Gastrocnemius medialis (tissue), 4 donors: ENCODE results near the gene ACO1. TPM values are rescaled to one million over a fixed set of nuclear protein-coding genes. Genes with fewer than 3 reads are reported as not detected.

Experiments
- ATAC-seq, 2 donors: fragments of 150-250 bp; one replicate each; pipeline ENCODE4 v1.9.1; 2016
- DNase-seq, 2 donors: peaks; one replicate each; pipeline ENCODE4 v3.0.0-alpha.2; 2019
- H3K27ac ChIP-seq, 4 donors: fragments of 200-600 bp; sonication (generic); 1 replicate in 1 of 4; 2 replicates in 3 of 4; pipeline ENCODE4 v1.5.1; 2016 to 2018; ENCODE audit warnings: mild to moderate bottlenecking in 2 of 4, moderate library complexity in 1 of 4
- H3K27me3 ChIP-seq, 3 donors: fragments of 200-600 bp; sonication (generic) in 2 of 3; 1 replicate in 1 of 3; 2 replicates in 2 of 3; pipeline versions ENCODE4 v1.5.1 to v1.6.0; 2016 to 2019; ENCODE audit warnings: mild to moderate bottlenecking in 1 of 3, moderate library complexity in 1 of 3
- H3K36me3 ChIP-seq, 2 donors: fragments of 200-600 bp; sonication (generic) in 1 of 2; one replicate each; pipeline ENCODE4 v1.5.1; 2017 to 2018
- H3K4me1 ChIP-seq, 2 donors: fragments of 200-600 bp; sonication (generic) in 1 of 2; one replicate each; pipeline ENCODE4 v1.5.1; 2016 to 2017; ENCODE audit warnings: mild to moderate bottlenecking in 2 of 2
- H3K4me3 ChIP-seq, 4 donors: fragments of 200-600 bp; sonication (generic) in 3 of 4; 1 replicate in 1 of 4; 2 replicates in 3 of 4; pipeline ENCODE4 v1.5.1; 2016 to 2019; ENCODE audit warnings: mild to moderate bottlenecking in 2 of 4
- H3K9me3 ChIP-seq, 3 donors: fragments of 200-600 bp; sonication (generic) in 2 of 3; 1 replicate in 1 of 3; 2 replicates in 2 of 3; pipeline ENCODE4 v1.5.1; 2016 to 2019
- CTCF ChIP-seq, 5 experiments: fragments of 450-650 bp in 3 of 5; fragments of 200-600 bp in 2 of 5; sonication (generic) in 2 of 5; IDR thresholded peaks in 4 of 5; conservative IDR thresholded peaks in 1 of 5; 1 replicate in 4 of 5; 2 replicates in 1 of 5; pipeline ENCODE4 v1.5.1; 2016 to 2019; ENCODE audit warnings: antibody characterized with exemption in 5 of 5, mild to moderate bottlenecking in 3 of 5, moderate library complexity in 3 of 5
- POLR2A ChIP-seq, 2 donors: fragments of 450-650 bp; IDR thresholded peaks; one replicate each; pipeline ENCODE4 v1.6.1; 2017; ENCODE audit warnings: antibody characterized with exemption in 2 of 2, mild to moderate bottlenecking in 2 of 2, moderate library complexity in 2 of 2
- in situ Hi-C, 4 donors: fragments of 200-750 bp; cut with MboI; loops; one replicate each; pipeline versions ENCODE4 v1.15.0 to v1.8.0; 2017; ENCODE audit warnings: low sequenced_read_pairs in 4 of 4
- intact Hi-C: fragments of 100-400 bp; cut with DNase I; formaldehyde crosslinking; loops from one replicate; pipeline ENCODE4 v1.15.1; 2023; ENCODE audit warnings: low total_unique reads
- total RNA-seq, 4 donors: library from RNA; depleted of rRNA; stranded (reverse); fragments of >200 nt; gene quantifications; one replicate each; pipeline versions ENCODE4 v1.1.0 to v1.2.3, GENCODE V29; 2016

ACO1 gene
- total RNA-seq, 4 donors from 2014 or later = 28.3 to 35.0 (median 30.3) TPM

- in situ Hi-C loops = loop anchor here in 2 of 4 donors (10.0 to 25.0 kb wide), 2 partner anchors 596 to 784 kb away; partner anchors contain the start of gene B4GALT1 (in 1 of the 2)
- peak; percentile 42 to 75 (median 63) for TF ChIP-seq CTCF (IDR thresholded peaks at IDR 0.05 in 4 of 5, conservative IDR thresholded peaks at IDR 0.05 in 1 of 5)
- no peak for TF ChIP-seq POLR2A (IDR thresholded peaks at IDR 0.05)
- Histone ChIP-seq H3K4me1 (peaks cover under 1 to 3% of the 10 kb centered on the region in 2 donors), H3K9me3 (no peaks in the 10 kb centered on the region), H3K36me3 (no peaks in the 10 kb centered on the region), H3K27ac (no peak overlapping the region), H3K4me3 (no peak overlapping the region), H3K27me3 (no peaks in the 10 kb centered on the region)
- ATAC-seq (peak; percentile 65 to 83), DNase-seq (no peak)
- intact Hi-C loops = loop anchor here (2.0 kb wide), 2 partner anchors 148 to 194 kb away; partner anchors contain the start of genes NDUFB6 and RIGI
These were observed 5.9 kb upstream of the ACO1 start for GRCh38 chr9:32378496-32378895.

- H3K27me3 ChIP-seq = no peaks in the 10 kb centered on the region
- in situ Hi-C loops (loop anchor here in 2 of 4 donors (10.0 to 25.0 kb wide), 2 partner anchors 596 to 783 kb away; partner anchors contain the start of gene B4GALT1 (in 1 of the 2)), intact Hi-C loops (loop anchor here (1.0 to 2.0 kb wide), 4 partner anchors 53 to 200 kb away; partner anchors contain the start of genes NDUFB6 and RIGI)
- ATAC-seq (peak; percentile 84), DNase-seq (no peak)
- TF ChIP-seq CTCF (IDR thresholded peaks at IDR 0.05 in 4 of 5, conservative IDR thresholded peaks at IDR 0.05 in 1 of 5) (peak; percentile 52 to 82 (median 72)), POLR2A (IDR thresholded peaks at IDR 0.05) (no peak)
- H3K4me1 ChIP-seq = peaks cover 3 to 5% of the 10 kb centered on the region in 2 donors
- no peaks in the 10 kb centered on the region for H3K36me3 ChIP-seq
- H3K4me3 ChIP-seq = no peak overlapping the region
- no peak overlapping the region for H3K27ac ChIP-seq
- no peaks in the 10 kb centered on the region for H3K9me3 ChIP-seq
These were observed 5.3 kb upstream of the ACO1 start for GRCh38 chr9:32378993-32379729.

GRCh38 chr9:32380944-32381343, 3.5 kb upstream of the ACO1 start:
- Histone ChIP-seq H3K36me3 (no peaks in the 10 kb centered on the region), H3K27ac (no peak overlapping the region), H3K4me1 (peaks cover 12 to 17% of the 10 kb centered on the region in 2 donors), H3K27me3 (no peaks in the 10 kb centered on the region), H3K9me3 (no peaks in the 10 kb centered on the region), H3K4me3 (no peak overlapping the region)
- intact Hi-C loops (loop anchor here (5.0 kb wide), 1 partner anchor 586 kb away; no protein-coding TSS in a partner anchor), in situ Hi-C loops (loop anchor here in 3 of 4 donors (5.0 to 25.0 kb wide), 5 partner anchors 51 to 781 kb away; partner anchors contain the start of gene B4GALT1 (in 1 of the 3))
- DNase-seq (no peak), ATAC-seq (no peak)
- TF ChIP-seq CTCF (IDR thresholded peaks at IDR 0.05 in 4 of 5, conservative IDR thresholded peaks at IDR 0.05 in 1 of 5) = no peak

- H3K27me3 ChIP-seq = no peaks in the 10 kb centered on the region
- H3K36me3 ChIP-seq = no peaks in the 10 kb centered on the region
- in situ Hi-C loops (loop anchor here in 3 of 4 donors (5.0 to 25.0 kb wide), 5 partner anchors 50 to 780 kb away; partner anchors contain the start of gene B4GALT1 (in 1 of the 3)), intact Hi-C loops (loop anchor here (5.0 kb wide), 1 partner anchor 585 kb away; no protein-coding TSS in a partner anchor)
- no peak overlapping the region for H3K27ac ChIP-seq
- no peaks in the 10 kb centered on the region for H3K9me3 ChIP-seq
- peaks cover 20 to 22% of the 10 kb centered on the region in 2 donors for H3K4me1 ChIP-seq
- ATAC-seq (no peak), DNase-seq (no peak)
- H3K4me3 ChIP-seq = no peak overlapping the region
- TF ChIP-seq CTCF (IDR thresholded peaks at IDR 0.05 in 4 of 5, conservative IDR thresholded peaks at IDR 0.05 in 1 of 5) = no peak
- TF ChIP-seq POLR2A (IDR thresholded peaks at IDR 0.05) = no peak
These were observed 1.7 kb upstream of the ACO1 start for GRCh38 chr9:32382565-32383320.
